SK-N-SH (cell line): ENCODE measurements around the gene PKN1. TPM values are rescaled to one million over a fixed set of nuclear protein-coding genes. Genes with fewer than 3 reads are reported as not detected.
A peak's percentile ranks its signal among the peaks of the same experiment; 100 is the strongest.

Experiments
- CTCF ChIA-PET: fragments of 300-600, 350-600 bp; formaldehyde crosslinking; extraction: SDS; loops from one replicate; lab custom pipeline; 2021; lab: Yijun Ruan, JAX
- POLR2A ChIA-PET: fragments of 350-600 bp; sonication (Branson Sonifier 250); formaldehyde crosslinking; extraction: SDS; loops from one replicate; lab custom pipeline; 2020; ENCODE audit warnings: antibody characterized with exemption, inconsistent platforms; lab: Yijun Ruan, JAX
- DNase-seq: peaks from one replicate; pipeline ENCODE4 v3.0.0; 2012
- H2AFZ ChIP-seq: fragments of 200-600 bp; sonication (generic); 2 replicates; pipeline ENCODE4 v1.8.1; 2016; ENCODE audit warnings: antibody characterized with exemption, mild to moderate bottlenecking, low read depth
- H3F3A ChIP-seq: fragments of 200-600 bp; sonication (generic); replicated peaks from 2 replicates; pipeline ENCODE3; 2016; ENCODE audit warnings: antibody characterized with exemption, mild to moderate bottlenecking; ENCODE audit not compliant: insufficient read depth
- H3K27ac ChIP-seq, 2 experiments: fragments of 200-500 bp in 1 of 2; fragments of 200-600 bp in 1 of 2; sonication (Bioruptor generic) in 1 of 2; sonication (generic), shearing (Covaris generic) in 1 of 2; 2 replicates each; pipeline versions ENCODE4 v1.5.1 to v1.6.1; 2014 to 2016; ENCODE audit warnings: low read depth in 2 of 2, inconsistent platforms in 1 of 2, low read length in 1 of 2, mild to moderate bottlenecking in 1 of 2, mixed read lengths in 1 of 2
- H3K27me3 ChIP-seq: fragments of 200-600 bp; sonication (generic), shearing (Covaris generic); 2 replicates; pipeline ENCODE4 v1.6.1; 2016; ENCODE audit warnings: mixed run types; ENCODE audit not compliant: insufficient read depth
- H3K36me3 ChIP-seq, 2 experiments: fragments of 200-500 bp in 1 of 2; fragments of 200-600 bp in 1 of 2; sonication (Bioruptor generic) in 1 of 2; sonication (generic) in 1 of 2; replicated peaks in 1 of 2; 2 replicates each; pipeline versions ENCODE3 to v1.5.1; 2014 to 2016; ENCODE audit warnings: low read length in 1 of 2, mild to moderate bottlenecking in 1 of 2; ENCODE audit not compliant: insufficient read depth in 2 of 2, control insufficient read depth in 1 of 2
- H3K4me1 ChIP-seq, 2 experiments: fragments of 200-500 bp in 1 of 2; fragments of 200-600 bp in 1 of 2; sonication (Bioruptor generic) in 1 of 2; sonication (generic), shearing (Covaris generic) in 1 of 2; 2 replicates each; pipeline versions ENCODE4 v1.5.1 to v1.6.1; 2014 to 2016; ENCODE audit warnings: low read depth in 1 of 2, low read length in 1 of 2, mixed run types in 1 of 2; ENCODE audit not compliant: insufficient read depth in 2 of 2, control insufficient read depth in 1 of 2
- H3K4me2 ChIP-seq: fragments of 200-600 bp; sonication (generic), shearing (Covaris generic); 2 replicates; pipeline ENCODE4 v1.6.1; 2017; ENCODE audit warnings: mixed run types
- H3K4me3 ChIP-seq, 2 experiments: fragments of 200-500 bp in 1 of 2; fragments of 200-600 bp in 1 of 2; sonication (Bioruptor generic) in 1 of 2; sonication (generic), shearing (Covaris generic) in 1 of 2; 2 replicates each; pipeline versions ENCODE4 v1.5.1 to v1.8.1; 2014 to 2016; ENCODE audit warnings: low read depth in 2 of 2, inconsistent platforms in 1 of 2, low read length in 1 of 2, mild to moderate bottlenecking in 1 of 2, mixed read lengths in 1 of 2, moderate library complexity in 1 of 2
- H3K79me2 ChIP-seq: fragments of 200-600 bp; sonication (generic); 2 replicates; pipeline ENCODE4 v1.8.1; 2017; ENCODE audit warnings: mild to moderate bottlenecking; ENCODE audit not compliant: insufficient read depth
- H3K9ac ChIP-seq: fragments of 200-600 bp; sonication (generic); 2 replicates; pipeline ENCODE4 v1.6.1; 2017; ENCODE audit warnings: mixed run types
- H3K9me2 ChIP-seq: fragments of 200-600 bp; sonication (generic); 2 replicates; pipeline ENCODE4 v1.6.1; 2017; ENCODE audit warnings: mixed run types
- H3K9me3 ChIP-seq: fragments of 200-600 bp; sonication (generic); 2 replicates; pipeline ENCODE4 v1.6.1; 2017; ENCODE audit warnings: mixed run types, mild to moderate bottlenecking, moderate library complexity
- H4K20me1 ChIP-seq: fragments of 200-600 bp; sonication (generic); 2 replicates; pipeline ENCODE4 v1.6.1; 2017; ENCODE audit warnings: mild to moderate bottlenecking, mixed run types; ENCODE audit not compliant: insufficient read depth
- JUND ChIP-seq: IDR thresholded peaks from 2 replicates; pipeline ENCODE4 v1.4.0; 2012
- MXI1 ChIP-seq: IDR thresholded peaks from 2 replicates; pipeline ENCODE4 v1.6.1; 2012; ENCODE audit warnings: mild to moderate bottlenecking, low read depth, low read length, improper control_type of control experiment
- RAD21 ChIP-seq: IDR thresholded peaks from 2 replicates; pipeline ENCODE4 v1.6.1; 2012; ENCODE audit warnings: mild to moderate bottlenecking, low read length
- RFX5 ChIP-seq: IDR thresholded peaks from 2 replicates; pipeline ENCODE4 v1.6.1; 2012; ENCODE audit warnings: mild to moderate bottlenecking, improper control_type of control experiment, low read length
- SIN3A ChIP-seq: IDR thresholded peaks from 2 replicates; pipeline ENCODE4 v1.6.1; 2012; ENCODE audit warnings: low read depth, mild to moderate bottlenecking, low read length, moderate library complexity, borderline replicate concordance
- SMC3 ChIP-seq: IDR thresholded peaks from 2 replicates; pipeline ENCODE4 v1.6.1; 2012; ENCODE audit warnings: low read depth, low read length, improper control_type of control experiment
- TAF1 ChIP-seq: IDR thresholded peaks from 2 replicates; pipeline ENCODE4 v1.6.1; 2012; ENCODE audit warnings: low read depth, mild to moderate bottlenecking, low read length, moderate library complexity, borderline replicate concordance
- TEAD4 ChIP-seq: IDR thresholded peaks from 2 replicates; pipeline ENCODE4 v1.4.0; 2012; ENCODE audit warnings: mild to moderate bottlenecking, borderline replicate concordance; ENCODE audit not compliant: insufficient read depth
- YY1 ChIP-seq: IDR thresholded peaks from 2 replicates; pipeline ENCODE4 v1.4.0; 2012; ENCODE audit warnings: low read depth, mild to moderate bottlenecking
- WGBS: methylation state at CpG from one replicate; pipeline ENCODE4 v1.1.6; 2017; ENCODE audit warnings: low lambda C conversion rate; 5-methylcytosine and 5-hydroxymethylcytosine counted together
- polyA plus RNA-seq, 3 experiments: library from polyadenylated mRNA; depleted of rRNA; stranded (reverse); fragments of >200 nt; gene quantifications; 2 replicates each; pipeline ENCODE4 v1.2.3, GENCODE V29; 2012
- TF ChIP-seq, protein P1 (sequence below): IDR thresholded peaks from 2 replicates; pipeline ENCODE4 v1.4.0; 2012; ENCODE audit warnings: low read depth, borderline replicate concordance
- TF ChIP-seq, protein P2 (sequence below): fragments of 200-600 bp; sonication (generic); IDR thresholded peaks from 2 replicates; pipeline ENCODE4 v1.6.1; 2017; ENCODE audit warnings: antibody characterized with exemption, mild to moderate bottlenecking, moderate library complexity
- TF ChIP-seq, protein P3 (sequence below): fragments of 150-350 bp; IDR thresholded peaks from 2 replicates; pipeline ENCODE4 v1.6.1; 2017; ENCODE audit warnings: antibody characterized with exemption, low read length, low read depth, borderline replicate concordance
- TF ChIP-seq, protein P4 (sequence below): IDR thresholded peaks from 2 replicates; pipeline ENCODE4; 2012
- TF ChIP-seq, protein P5 (sequence below): IDR thresholded peaks from 2 replicates; pipeline ENCODE4 v1.4.0; 2012; ENCODE audit warnings: low read depth, borderline replicate concordance
- TF ChIP-seq, protein P6 (sequence below): IDR thresholded peaks from 2 replicates; pipeline ENCODE4 v1.4.0; 2012; ENCODE audit warnings: low read depth

Gene PKN1
- polyA plus RNA-seq, 1 of the 3 experiments (the other 2 are of a cell fraction) = 99.6 TPM

DNA sequence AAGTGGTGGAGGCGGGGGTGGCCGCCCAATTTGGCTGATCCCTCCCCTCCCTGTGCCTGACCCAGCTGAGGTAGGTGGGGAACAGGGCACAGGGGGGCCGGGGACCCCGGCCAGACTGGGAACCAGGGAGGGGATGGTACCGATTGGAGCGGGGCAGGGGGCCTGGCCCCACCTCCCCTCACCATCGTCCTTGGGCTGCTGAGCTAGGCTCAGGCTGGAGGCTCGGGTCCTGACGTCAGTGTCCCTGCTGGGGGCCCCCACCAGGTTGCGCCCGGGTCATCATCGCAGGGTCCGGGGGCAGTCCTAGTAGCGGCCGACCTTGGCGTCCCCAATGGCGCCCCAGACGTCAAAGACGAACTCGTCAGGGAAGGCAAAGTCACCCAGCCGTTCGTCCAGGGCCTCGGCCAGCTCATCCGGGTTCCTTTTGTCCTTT, 45.0 kb downstream of the PKN1 start:
- DNase-seq = peak; percentile 35
- Histone ChIP-seq H3K4me3 (no peak overlapping the region), H4K20me1 (no peaks in the 10 kb centered on the region), H3K79me2 (peaks cover 4% of the 10 kb centered on the region; the same call in 1 of the 2 replicates), H3K9ac (no peak overlapping the region), H3K4me2 (no peak overlapping the region), H3K9me2 (no peaks in the 10 kb centered on the region), H3K4me1 (peaks cover 24 to 32% of the 10 kb centered on the region in 2 experiments; a peak in 3 of 4 replicates), H3K9me3 (no peaks in the 10 kb centered on the region), H3F3A (peaks cover 15% of the 10 kb centered on the region), H3K27me3 (no peaks in the 10 kb centered on the region), H3K36me3 (peaks cover 0 to 10% of the 10 kb centered on the region in 2 experiments), H2AFZ (no peak overlapping the region), H3K27ac (peak overlapping the region in 1 of 2 experiments; percentile 62; a peak in 1 of 4 replicates)
- CTCF ChIA-PET = interaction anchor here (0.7 to 4.8 kb wide), 11 partner anchors 11 to 467 kb away, joined by 3 to 45 read pairs (median 13); partner anchors contain the start of genes ASF1B, DNAJB1 and GIPC1
- WGBS = 95% methylated on average over 12 of the region's 24 CpGs
- TF ChIP-seq, protein P1, sequence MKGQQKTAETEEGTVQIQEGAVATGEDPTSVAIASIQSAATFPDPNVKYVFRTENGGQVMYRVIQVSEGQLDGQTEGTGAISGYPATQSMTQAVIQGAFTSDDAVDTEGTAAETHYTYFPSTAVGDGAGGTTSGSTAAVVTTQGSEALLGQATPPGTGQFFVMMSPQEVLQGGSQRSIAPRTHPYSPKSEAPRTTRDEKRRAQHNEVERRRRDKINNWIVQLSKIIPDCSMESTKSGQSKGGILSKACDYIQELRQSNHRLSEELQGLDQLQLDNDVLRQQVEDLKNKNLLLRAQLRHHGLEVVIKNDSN = no peak
- no peak for TF ChIP-seq SIN3A
- TF ChIP-seq JUND = no peak
- TF ChIP-seq, protein P2, sequence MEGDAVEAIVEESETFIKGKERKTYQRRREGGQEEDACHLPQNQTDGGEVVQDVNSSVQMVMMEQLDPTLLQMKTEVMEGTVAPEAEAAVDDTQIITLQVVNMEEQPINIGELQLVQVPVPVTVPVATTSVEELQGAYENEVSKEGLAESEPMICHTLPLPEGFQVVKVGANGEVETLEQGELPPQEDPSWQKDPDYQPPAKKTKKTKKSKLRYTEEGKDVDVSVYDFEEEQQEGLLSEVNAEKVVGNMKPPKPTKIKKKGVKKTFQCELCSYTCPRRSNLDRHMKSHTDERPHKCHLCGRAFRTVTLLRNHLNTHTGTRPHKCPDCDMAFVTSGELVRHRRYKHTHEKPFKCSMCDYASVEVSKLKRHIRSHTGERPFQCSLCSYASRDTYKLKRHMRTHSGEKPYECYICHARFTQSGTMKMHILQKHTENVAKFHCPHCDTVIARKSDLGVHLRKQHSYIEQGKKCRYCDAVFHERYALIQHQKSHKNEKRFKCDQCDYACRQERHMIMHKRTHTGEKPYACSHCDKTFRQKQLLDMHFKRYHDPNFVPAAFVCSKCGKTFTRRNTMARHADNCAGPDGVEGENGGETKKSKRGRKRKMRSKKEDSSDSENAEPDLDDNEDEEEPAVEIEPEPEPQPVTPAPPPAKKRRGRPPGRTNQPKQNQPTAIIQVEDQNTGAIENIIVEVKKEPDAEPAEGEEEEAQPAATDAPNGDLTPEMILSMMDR = no peak
- TF ChIP-seq, protein P3, sequence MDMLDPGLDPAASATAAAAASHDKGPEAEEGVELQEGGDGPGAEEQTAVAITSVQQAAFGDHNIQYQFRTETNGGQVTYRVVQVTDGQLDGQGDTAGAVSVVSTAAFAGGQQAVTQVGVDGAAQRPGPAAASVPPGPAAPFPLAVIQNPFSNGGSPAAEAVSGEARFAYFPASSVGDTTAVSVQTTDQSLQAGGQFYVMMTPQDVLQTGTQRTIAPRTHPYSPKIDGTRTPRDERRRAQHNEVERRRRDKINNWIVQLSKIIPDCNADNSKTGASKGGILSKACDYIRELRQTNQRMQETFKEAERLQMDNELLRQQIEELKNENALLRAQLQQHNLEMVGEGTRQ = no peak
- TF ChIP-seq RAD21 = no peak
- TF ChIP-seq, protein P4, sequence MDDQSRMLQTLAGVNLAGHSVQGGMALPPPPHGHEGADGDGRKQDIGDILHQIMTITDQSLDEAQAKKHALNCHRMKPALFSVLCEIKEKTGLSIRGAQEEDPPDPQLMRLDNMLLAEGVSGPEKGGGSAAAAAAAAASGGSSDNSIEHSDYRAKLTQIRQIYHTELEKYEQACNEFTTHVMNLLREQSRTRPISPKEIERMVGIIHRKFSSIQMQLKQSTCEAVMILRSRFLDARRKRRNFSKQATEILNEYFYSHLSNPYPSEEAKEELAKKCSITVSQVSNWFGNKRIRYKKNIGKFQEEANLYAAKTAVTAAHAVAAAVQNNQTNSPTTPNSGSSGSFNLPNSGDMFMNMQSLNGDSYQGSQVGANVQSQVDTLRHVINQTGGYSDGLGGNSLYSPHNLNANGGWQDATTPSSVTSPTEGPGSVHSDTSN = no peak
- TF ChIP-seq RFX5 = no peak
- POLR2A ChIA-PET = interaction anchor here (1.0 to 1.5 kb wide), 2 partner anchors 39 to 339 kb away, joined by 3 read pairs; no protein-coding TSS in a partner anchor

DNA sequence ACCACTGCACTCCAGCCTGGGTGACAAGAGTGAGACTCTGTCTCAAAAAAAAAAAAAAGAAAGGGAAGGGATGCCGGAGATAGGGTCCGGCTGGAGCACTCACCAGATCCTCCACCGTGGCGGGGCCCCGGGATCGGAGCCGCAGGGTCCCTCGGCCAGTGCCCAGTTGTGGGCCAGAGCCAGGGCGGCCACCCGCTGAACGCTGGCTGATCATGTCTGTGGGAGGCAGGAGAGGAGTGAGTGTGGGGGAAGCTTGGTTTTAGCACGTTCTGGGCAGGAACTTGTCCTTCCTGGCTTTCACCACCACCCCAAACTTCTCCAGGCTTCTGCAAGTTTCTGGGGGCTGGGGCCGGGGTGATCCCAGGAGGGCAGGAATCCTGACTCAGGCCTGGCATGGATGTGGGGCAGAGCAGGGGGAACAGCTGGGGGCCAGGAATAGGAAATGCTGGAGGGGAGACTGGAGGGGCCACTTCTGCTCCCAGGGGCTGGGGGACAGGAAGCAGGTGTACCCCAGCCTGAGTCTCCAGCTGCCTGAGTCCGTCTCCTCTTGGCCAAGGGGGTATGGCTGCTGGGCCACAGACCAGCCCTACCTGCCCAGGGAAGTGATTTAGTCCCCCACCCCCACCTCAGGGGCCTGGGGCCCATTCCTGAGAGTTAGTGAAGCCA, 46.3 kb downstream of the PKN1 start:
- Histone ChIP-seq H3K36me3 (peaks cover 0 to 10% of the 10 kb centered on the region in 2 experiments), H4K20me1 (no peaks in the 10 kb centered on the region), H3F3A (peaks cover 15% of the 10 kb centered on the region), H3K27ac (no peak overlapping the region), H3K9me3 (no peaks in the 10 kb centered on the region), H3K4me3 (no peak overlapping the region), H3K9me2 (no peaks in the 10 kb centered on the region), H3K4me1 (peaks cover 24 to 32% of the 10 kb centered on the region in 2 experiments; a peak in 3 of 4 replicates), H2AFZ (no peak overlapping the region), H3K9ac (no peak overlapping the region), H3K27me3 (no peaks in the 10 kb centered on the region), H3K4me2 (no peak overlapping the region), H3K79me2 (peaks cover 5% of the 10 kb centered on the region; the same call in 1 of the 2 replicates)
- TF ChIP-seq YY1 = no peak
- TF ChIP-seq, protein P5, sequence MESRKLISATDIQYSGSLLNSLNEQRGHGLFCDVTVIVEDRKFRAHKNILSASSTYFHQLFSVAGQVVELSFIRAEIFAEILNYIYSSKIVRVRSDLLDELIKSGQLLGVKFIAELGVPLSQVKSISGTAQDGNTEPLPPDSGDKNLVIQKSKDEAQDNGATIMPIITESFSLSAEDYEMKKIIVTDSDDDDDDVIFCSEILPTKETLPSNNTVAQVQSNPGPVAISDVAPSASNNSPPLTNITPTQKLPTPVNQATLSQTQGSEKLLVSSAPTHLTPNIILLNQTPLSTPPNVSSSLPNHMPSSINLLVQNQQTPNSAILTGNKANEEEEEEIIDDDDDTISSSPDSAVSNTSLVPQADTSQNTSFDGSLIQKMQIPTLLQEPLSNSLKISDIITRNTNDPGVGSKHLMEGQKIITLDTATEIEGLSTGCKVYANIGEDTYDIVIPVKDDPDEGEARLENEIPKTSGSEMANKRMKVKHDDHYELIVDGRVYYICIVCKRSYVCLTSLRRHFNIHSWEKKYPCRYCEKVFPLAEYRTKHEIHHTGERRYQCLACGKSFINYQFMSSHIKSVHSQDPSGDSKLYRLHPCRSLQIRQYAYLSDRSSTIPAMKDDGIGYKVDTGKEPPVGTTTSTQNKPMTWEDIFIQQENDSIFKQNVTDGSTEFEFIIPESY = no peak
- TF ChIP-seq TAF1 = no peak
- TF ChIP-seq, protein P6, sequence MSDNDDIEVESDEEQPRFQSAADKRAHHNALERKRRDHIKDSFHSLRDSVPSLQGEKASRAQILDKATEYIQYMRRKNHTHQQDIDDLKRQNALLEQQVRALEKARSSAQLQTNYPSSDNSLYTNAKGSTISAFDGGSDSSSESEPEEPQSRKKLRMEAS = no peak
- TF ChIP-seq MXI1 = no peak
- no peak for TF ChIP-seq TEAD4
- no peak for TF ChIP-seq SMC3
- WGBS = 90% methylated on average over 6 of the region's 14 CpGs
- POLR2A ChIA-PET = no interaction called here
- DNase-seq = no peak
- CTCF ChIA-PET = interaction anchor here (0.6 to 4.8 kb wide), 45 partner anchors 9 to 410 kb away, joined by 3 to 45 read pairs (median 4); partner anchors contain the start of genes ASF1B, DNAJB1 and GIPC1
